ENCODE results near the gene NECTIN3. TPM values are rescaled to one million over a fixed set of nuclear protein-coding genes. Genes with fewer than 3 reads are reported as not detected.

The NECTIN3 gene
- total and polyA plus RNA-seq, 4 donors: 9.0 to 31.8 (median 15.3) TPM

GRCh38 chr3:111107662-111108035 is 36.0 kb downstream of the NECTIN3 start:
- TF ChIP-seq HNF4G (IDR thresholded peaks at IDR 0.05): no peak

GRCh38 chr3:111112913-111113312 is 41.3 kb downstream of the NECTIN3 start:
- Histone ChIP-seq H3K4me1 (ENCODE audit: control insufficient read depth in 4 of 4, insufficient read depth in 4 of 4, low read length in 3 of 4) (peaks cover 0 to 4% (median under 1%) of the 10 kb centered on the region in 4 donors), H3K27me3 (ENCODE audit: control insufficient read depth in 4 of 4, insufficient read depth in 4 of 4, low read length in 3 of 4) (no peaks in the 10 kb centered on the region), H3K36me3 (ENCODE audit: control insufficient read depth in 4 of 4, insufficient read depth in 3 of 4, low read depth in 1 of 4, low read length in 3 of 4) (peaks cover 0 to 2% (median 0%) of the 10 kb centered on the region in 4 donors), H3K4me3 (ENCODE audit: low read depth in 1 of 3, low read length in 3 of 3) (no peak overlapping the region), H3K9me3 (ENCODE audit: control insufficient read depth in 4 of 4, low read length in 3 of 4) (no peaks in the 10 kb centered on the region), H3K27ac (ENCODE audit: low read depth in 1 of 2, low read length in 2 of 2) (no peak overlapping the region), H3K9ac (ENCODE audit: low read depth in 1 of 2, low read length in 2 of 2) (no peak overlapping the region)
- no peak for DNase-seq (ENCODE audit: low spot score)
- WGBS: 88% methylated on average over 2 of the region's 2 CpGs
- TF ChIP-seq FOXA1 (IDR thresholded peaks at IDR 0.05): no peak
- no peak for TF ChIP-seq SP1 (IDR thresholded peaks at IDR 0.05)
- TF ChIP-seq RAD21 (IDR thresholded peaks at IDR 0.05): no peak
- TF ChIP-seq RXRA (IDR thresholded peaks at IDR 0.05): no peak
- no peak for TF ChIP-seq MAX (IDR thresholded peaks at IDR 0.05)
- no peak for TF ChIP-seq REST (IDR thresholded peaks at IDR 0.05)
- TF ChIP-seq FOXA2 (IDR thresholded peaks at IDR 0.05): no peak
- TF ChIP-seq EGR1 (IDR thresholded peaks at IDR 0.05; ENCODE audit: low read depth in 2 of 2): no peak
- TF ChIP-seq ZBTB33 (IDR thresholded peaks at IDR 0.05): no peak

More at GRCh38 chr3:111107662-111108035, 36.0 kb downstream of the NECTIN3 start:
- WGBS: 84% methylated on average over 2 of the region's 2 CpGs
- Histone ChIP-seq H3K27ac (ENCODE audit: low read depth in 1 of 2, low read length in 2 of 2) (no peak overlapping the region), H3K36me3 (ENCODE audit: control insufficient read depth in 4 of 4, insufficient read depth in 3 of 4, low read depth in 1 of 4, low read length in 3 of 4) (no peaks in the 10 kb centered on the region), H3K4me1 (ENCODE audit: control insufficient read depth in 4 of 4, insufficient read depth in 4 of 4, low read length in 3 of 4) (no peaks in the 10 kb centered on the region), H3K9ac (ENCODE audit: low read depth in 1 of 2, low read length in 2 of 2) (no peak overlapping the region), H3K4me3 (ENCODE audit: low read depth in 1 of 3, low read length in 3 of 3) (no peak overlapping the region), H3K9me3 (ENCODE audit: control insufficient read depth in 4 of 4, low read length in 3 of 4) (no peaks in the 10 kb centered on the region), H3K27me3 (ENCODE audit: control insufficient read depth in 4 of 4, insufficient read depth in 4 of 4, low read length in 3 of 4) (no peaks in the 10 kb centered on the region)
- no peak for DNase-seq (ENCODE audit: low spot score)

GRCh38 chr3:111128884-111129283 is 57.3 kb downstream of the NECTIN3 start:
- Histone ChIP-seq H3K9ac (ENCODE audit: low read depth in 1 of 2, low read length in 2 of 2) (no peak overlapping the region), H3K36me3 (ENCODE audit: control insufficient read depth in 4 of 4, insufficient read depth in 3 of 4, low read depth in 1 of 4, low read length in 3 of 4) (peaks cover 0 to 4% (median 1%) of the 10 kb centered on the region in 4 donors), H3K27me3 (ENCODE audit: control insufficient read depth in 4 of 4, insufficient read depth in 4 of 4, low read length in 3 of 4) (no peaks in the 10 kb centered on the region), H3K9me3 (ENCODE audit: control insufficient read depth in 4 of 4, low read length in 3 of 4) (no peaks in the 10 kb centered on the region), H3K27ac (ENCODE audit: low read depth in 1 of 2, low read length in 2 of 2) (no peak overlapping the region), H3K4me1 (ENCODE audit: control insufficient read depth in 4 of 4, insufficient read depth in 4 of 4, low read length in 3 of 4) (no peaks in the 10 kb centered on the region), H3K4me3 (ENCODE audit: low read depth in 1 of 3, low read length in 3 of 3) (no peak overlapping the region)
- TF ChIP-seq YY1 (IDR thresholded peaks at IDR 0.05): no peak
- no peak for TF ChIP-seq ATF3 (IDR thresholded peaks at IDR 0.05)
- no peak for TF ChIP-seq RAD21 (IDR thresholded peaks at IDR 0.05)
- DNase-seq (ENCODE audit: low spot score): no peak

Measured in liver (tissue), 9 donors.